GM12873 (cell line): ENCODE measurements around the gene DTL.

Experiments
- CTCF ChIP-seq: IDR thresholded peaks from 2 replicates; pipeline ENCODE4 v1.5.1; 2012; ENCODE audit warnings: low read depth, mild to moderate bottlenecking, moderate library complexity, low read length, control low read depth; ENCODE audit not compliant: insufficient read depth; ENCODE audit errors: missing control alignments

DTL gene

GRCh38 chr1:212070720-212071302 is 35.3 kb downstream of the DTL start:
- TF ChIP-seq CTCF, result peak; percentile 45

- TF ChIP-seq CTCF, result no peak
Observed at GRCh38 chr1:212072047-212072446, 36.5 kb downstream of the DTL start.

GRCh38 chr1:212073490-212073889 is 37.9 kb downstream of the DTL start:
- no peak for TF ChIP-seq CTCF

GRCh38 chr1:212074313-212074712 is 38.8 kb downstream of the DTL start:
- no peak for TF ChIP-seq CTCF

- no peak for TF ChIP-seq CTCF
Observed at GRCh38 chr1:212074856-212075255, 39.3 kb downstream of the DTL start.

GRCh38 chr1:212077028-212077427 is 41.5 kb downstream of the DTL start:
- no peak for TF ChIP-seq CTCF

DNA sequence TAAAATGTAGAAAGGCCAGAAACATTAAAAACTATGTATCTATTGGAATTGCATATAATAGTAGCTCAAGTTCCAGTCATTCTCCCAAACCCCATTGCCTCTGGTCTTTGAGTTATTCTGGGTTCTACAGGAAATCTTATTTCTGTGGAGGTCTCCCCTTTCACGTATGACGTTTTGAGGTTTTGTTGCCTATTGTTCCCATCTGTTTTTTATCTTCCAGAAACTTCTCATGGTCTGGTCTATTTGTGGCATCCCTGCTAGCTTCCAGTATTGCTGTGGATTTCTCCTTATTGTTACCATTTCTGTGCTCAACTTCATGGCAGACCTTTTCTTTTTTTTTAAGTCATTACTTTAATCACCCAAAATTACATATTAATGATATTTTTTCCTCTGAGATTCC is 43.3 kb downstream of the DTL start:
- no peak for TF ChIP-seq CTCF
